GM18511 (cell line): ENCODE results near the gene SLC8A1.

Experiments used
- ATAC-seq: cut with Tn5 transposase; IDR thresholded peaks from one replicate; pipeline ENCODE4 v1.9.1; 2021; ENCODE audit warnings: mild to moderate bottlenecking, moderate library complexity; ENCODE audit not compliant: unreplicated experiment

SLC8A1 gene

DNA sequence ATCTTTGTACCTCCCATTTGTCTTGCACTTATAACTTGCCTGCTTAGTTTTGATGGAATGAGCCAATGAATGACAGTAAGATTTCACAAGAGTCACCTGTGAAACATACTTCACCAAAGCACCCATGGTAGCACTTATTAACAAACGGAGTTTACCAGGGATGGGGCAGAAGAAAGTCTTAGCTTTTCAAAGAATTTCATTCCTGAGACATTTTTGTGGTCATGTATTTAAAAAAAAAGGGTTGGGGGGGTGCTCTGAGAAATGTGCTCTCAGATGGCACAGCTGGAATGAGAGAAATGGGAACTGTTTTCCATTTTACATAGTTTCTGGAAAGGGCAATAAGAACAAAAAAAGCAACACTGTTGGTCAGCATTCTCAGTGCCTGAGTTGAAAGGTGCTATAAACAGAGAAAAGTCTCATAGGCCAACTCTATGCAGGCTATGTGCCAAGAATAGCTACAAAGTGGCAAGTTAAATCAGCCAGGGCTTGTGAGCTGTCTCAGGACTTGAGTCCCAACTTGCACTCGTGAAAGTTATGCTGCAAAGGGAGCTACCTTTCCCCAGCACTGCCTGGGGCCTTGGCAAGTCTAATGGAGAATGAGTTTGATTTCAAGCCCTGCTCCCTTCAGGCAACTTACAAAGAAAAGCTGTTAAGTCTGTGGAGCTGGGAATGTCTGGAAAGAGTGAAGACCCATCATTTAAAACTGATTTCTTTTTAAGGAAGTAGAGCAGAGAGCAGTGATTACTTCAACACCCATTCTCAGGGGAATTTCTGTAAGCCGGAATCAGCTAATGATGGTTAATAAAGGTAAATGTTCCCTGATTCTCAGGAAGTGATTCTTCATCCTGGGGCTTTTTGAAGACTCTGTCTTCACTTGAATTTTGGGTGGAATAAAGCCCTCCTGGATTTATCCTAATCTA, 170.6 kb downstream of the SLC8A1 start:
- peak; percentile 86 for ATAC-seq

DNA sequence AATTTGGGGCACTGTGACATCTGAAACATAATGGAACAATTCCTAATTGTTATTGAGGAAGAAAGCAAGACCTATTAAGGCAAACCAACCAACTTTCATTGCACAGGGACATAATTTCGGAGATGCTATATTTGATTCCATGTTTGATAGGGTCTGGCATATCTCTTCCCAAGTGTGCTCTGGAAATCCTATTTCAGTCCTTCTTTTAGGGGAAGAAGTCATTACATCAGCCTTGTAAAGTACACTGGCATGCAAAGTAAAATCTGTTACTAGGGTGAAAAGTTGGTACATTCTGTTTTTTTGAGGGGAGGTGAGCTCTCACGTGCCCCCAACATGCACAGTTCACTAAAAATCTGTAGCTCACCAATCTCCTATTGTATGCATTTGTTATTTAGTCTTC, 172.4 kb downstream of the SLC8A1 start:
- no peak for ATAC-seq

DNA sequence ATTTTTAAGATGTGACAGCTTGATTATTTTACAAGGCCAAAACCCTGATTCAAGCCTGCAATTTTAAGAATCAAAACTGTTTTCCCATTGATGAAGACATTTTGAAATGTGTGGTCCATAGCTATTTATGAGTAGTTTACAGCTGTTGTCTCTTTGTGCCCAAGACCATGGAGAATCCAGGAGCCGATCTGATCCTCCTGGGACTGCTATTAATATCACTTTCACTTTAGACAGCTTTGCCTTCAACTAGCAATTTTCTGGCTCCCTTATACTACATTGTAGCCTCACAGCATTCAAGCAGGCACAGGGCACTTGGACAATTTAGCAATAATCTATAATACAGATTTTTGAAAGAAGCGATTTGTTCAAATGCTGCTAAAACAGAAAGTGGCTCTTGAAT, 172.9 kb downstream of the SLC8A1 start:
- ATAC-seq, result no peak

DNA sequence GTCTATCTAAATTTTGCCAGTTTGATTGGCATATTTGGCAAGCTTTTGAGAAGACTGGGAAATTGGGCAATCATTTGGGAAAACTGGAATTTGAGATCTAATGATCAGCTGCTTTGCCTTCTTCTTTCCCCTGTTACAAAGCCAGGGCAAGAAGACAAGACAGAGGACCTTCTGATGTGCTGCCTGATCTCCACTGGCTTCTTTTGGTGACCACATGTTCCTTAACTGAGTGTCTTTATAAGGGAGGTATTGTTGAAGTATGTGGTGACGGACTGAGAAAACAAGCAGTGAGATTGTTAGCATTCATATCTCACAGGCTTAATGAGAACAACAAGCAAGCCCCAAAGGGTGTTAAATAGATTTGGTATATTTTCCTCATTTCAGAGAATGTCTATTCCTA, 175.8 kb downstream of the SLC8A1 start:
- no peak for ATAC-seq

DNA sequence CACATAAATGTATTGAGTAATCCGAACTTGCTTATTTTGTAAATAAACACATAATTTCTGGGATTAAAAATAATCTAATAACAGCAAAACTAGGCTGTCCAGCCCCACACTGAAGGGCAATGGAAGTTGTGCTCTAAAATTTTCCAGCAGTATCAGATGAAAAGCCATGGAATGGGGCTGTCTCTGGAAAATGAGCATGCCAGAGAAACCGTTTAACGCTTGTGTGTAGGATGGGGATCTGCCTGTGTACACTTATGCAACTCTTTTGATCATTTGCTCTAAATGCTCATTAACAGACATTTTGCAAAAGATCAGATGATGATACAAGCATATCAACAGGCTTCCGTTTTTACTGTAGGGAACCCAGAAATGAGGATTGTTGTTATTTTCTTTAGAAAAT, 177.6 kb downstream of the SLC8A1 start:
- no peak for ATAC-seq

DNA sequence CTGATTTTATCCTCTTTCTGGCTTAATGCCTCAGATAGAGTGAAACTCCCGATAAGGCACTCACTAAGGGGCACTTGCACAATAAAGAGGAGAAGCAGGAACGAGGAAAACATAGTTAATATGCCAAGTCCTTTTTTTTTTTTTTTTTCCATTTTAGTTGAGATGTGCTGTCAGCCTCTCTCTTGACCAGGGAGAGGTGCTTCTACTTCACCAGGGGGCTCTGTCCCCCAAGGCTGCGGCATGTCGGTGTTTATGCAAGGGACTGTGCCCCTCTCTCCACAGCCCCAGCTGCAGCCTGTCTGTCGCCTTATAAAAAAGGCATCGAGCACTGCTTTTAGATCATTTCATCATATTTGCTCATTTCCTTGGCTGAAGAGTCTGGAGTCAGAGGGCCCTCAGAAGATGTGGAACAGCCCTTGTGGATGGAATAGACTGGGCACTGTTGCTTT, 178.1 kb downstream of the SLC8A1 start:
- no peak for ATAC-seq

DNA sequence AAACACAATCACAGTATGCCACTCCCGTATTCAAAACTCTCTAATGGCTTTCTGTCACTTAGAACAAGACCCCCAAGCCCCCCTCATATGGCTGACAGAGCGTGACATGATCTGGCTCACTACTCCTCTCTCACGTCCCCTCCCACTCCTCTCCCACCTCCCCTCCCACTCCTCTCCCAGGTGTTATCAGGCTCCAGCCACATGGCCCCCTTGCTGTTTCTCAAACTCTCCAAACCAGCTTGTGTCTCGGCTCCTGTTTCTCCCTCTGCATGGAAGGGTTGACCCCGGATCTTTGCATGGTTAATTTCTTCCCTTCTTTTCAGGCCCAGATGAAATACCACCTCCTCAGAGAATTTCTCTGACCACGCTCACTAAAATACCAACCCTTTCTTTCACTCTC, 180.8 kb downstream of the SLC8A1 start:
- ATAC-seq, result no peak

DNA sequence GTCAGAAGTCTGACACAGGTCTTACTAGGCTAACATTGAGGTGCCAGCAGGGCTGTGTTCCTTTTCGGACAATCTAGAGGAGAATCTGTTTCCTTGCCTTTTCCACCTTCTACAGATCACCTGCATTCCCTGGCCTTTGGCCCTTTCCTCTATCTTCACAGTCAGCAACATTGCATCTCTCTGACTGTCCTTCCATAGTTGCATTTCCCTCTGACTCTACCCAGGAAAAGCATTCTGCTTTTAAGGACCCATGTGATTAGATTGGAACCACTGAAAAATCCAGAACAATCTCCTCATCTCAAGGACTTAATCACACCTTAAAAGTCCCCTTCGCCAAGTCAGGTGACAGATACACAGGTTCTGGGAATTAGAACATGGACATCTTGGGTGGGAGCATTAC, 181.5 kb downstream of the SLC8A1 start:
- no peak for ATAC-seq

DNA sequence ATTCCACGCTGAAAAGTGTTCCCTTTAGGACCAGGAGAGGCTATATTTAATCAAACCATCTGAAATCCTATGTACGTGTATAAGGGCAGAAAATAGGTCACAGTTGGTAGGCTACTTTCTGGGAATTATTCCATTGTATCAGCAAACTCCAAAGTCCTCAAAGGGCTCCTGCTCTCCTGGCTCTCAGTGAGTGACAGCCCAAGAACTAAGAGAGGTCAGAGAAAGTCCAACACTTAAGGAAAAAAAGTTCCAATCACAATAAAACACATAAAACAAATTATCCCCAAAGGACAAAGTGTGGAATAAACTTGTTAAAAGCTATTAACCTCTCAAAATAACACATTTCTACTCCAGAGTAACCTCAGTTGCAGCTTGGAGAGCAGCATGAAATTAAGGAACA, 183.3 kb downstream of the SLC8A1 start:
- no peak for ATAC-seq

DNA sequence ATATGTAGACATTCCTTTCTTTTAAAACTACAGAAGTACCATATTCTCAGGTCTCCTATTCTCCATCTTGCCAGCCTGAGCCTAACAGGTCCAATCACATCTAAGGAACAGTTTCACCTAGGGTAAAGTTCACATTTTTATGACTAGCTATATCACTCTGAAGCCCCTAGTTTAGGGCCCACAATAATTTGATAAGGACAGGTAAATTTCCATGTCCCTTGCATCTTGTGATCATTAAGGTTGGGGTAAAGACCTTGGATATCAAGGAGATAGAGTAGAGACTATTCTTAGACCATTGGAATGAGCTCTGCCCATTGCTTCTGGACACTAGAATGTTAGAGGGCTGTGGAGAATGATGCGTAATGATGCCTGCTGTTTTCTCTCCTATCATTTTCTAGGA, 185.7 kb downstream of the SLC8A1 start:
- ATAC-seq, result no peak

DNA sequence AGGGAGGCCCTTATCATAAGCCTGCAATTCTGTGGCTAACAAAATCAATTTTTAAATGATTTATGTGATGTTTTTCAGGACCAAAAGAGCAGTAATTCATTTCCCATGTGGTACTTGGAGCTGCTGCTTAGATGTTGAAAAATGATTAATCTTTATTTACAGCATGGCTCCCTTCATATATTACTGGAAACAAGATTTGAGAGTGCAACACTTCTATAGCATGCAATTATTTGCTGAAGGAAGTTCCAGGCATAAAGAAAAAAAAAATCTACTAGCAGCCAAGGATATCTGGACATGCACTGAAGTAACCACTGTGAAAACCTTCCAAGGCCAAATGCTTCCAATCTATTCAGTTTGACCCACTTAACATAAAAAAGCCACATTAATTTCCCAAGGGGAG, 186.3 kb downstream of the SLC8A1 start:
- ATAC-seq, result no peak

DNA sequence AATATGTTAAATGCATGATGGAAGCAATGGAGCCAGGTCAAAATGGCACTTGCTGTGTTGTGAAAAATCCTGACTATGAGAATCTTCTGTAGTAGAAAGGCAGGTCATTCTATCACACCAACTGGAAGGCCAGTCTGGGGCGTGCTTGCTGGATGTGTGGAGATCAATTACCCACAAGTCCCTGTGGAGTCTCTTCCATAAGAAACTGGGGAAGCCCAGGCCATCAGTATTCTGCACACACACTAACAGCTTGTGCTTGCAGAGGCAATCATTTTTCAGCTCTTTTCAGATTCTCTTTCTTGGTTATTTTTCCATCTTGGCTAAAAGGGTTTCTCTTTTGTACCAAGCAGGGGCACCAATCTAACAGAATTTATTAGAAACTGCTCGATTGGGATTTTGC, 190.8 kb downstream of the SLC8A1 start:
- ATAC-seq, result no peak

DNA sequence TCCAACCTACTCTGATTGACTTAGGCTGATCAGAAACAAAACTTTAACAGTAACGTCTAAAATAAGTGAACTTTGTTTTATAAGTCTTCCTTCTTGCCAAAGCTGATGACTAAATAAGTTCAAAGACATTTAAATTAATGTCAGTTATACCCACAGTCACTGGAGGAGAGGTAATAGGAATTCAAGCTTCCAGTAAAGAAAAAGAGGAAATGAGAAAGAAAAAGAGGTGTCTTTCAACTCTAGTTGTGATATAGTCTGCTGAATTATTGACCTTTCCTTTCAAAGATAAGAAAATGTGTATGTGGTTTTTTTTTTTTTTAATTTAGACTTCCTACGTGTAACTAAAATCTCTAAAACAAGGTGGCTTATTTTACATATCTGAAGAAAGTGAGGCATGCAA, 191.5 kb downstream of the SLC8A1 start:
- ATAC-seq, result peak; percentile 56

DNA sequence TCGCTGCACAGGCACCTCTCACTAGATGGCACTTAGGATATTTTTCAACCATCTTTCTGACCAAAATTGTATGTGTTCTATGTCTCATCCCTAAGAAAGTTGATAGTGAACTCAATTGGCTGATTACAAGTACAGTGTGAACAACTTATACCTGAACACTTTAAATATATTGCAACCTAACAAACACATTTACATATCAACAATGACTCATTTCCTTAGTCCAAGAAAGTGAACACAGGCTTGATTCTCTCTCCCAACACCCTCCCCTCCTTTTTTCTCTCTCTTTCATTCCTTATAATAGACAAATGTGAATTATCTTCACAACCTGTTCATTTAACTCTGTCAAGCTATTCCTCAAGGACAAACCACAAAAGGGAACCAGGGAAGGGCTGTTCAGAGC, 192.0 kb downstream of the SLC8A1 start:
- ATAC-seq, result peak; percentile 34

DNA sequence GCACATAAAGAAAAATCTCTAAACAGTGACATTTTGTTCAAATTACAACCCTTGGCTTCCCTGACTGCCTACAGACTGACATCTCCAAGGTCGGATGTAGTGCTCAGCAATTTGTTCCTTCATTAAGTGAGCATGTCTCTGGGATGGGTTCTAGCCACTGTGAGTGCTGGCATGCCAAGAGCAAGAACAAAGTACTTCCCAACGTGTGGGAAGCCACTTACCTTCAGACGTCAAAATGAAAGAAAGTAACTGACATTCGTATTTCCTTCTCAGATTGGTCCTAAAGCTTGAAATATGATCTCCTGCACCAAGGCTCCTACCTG, 193.8 kb downstream of the SLC8A1 start:
- no peak for ATAC-seq

DNA sequence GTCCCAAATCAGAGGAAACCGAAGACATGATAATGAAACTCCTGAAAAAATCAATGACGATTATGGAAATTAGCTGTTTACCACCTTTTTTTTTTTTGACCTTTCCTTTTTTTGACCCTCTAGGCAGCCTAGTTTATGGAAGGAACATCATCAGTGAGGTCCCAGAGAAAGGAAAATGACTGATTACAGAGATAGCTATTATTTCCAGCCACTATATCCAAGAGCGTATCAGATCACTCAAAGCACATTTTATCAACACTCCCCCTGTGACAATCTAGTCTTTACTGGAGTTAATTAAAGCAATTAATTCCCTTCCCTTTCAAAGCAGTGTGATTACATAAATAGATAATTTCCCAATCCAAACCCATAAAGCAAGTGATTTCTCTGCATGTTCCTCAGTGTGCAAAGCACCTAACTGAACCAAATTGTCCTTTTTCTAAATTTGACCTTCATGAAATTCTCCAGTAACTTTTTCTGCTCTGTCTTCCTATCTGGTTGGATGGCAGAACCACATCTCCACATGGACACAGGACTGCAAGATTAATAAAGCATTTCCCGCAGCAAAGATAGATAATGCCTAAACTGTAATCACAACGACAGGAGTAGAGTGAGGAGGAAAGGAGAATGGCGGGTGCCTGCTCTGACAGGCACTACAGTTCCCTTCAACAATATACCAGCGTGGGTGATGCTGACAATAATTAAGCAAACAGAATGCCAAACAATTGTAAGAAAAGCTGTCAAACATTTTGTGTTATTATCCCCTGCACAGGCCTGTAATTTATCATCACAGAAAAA, 194.4 kb downstream of the SLC8A1 start:
- ATAC-seq, result no peak

DNA sequence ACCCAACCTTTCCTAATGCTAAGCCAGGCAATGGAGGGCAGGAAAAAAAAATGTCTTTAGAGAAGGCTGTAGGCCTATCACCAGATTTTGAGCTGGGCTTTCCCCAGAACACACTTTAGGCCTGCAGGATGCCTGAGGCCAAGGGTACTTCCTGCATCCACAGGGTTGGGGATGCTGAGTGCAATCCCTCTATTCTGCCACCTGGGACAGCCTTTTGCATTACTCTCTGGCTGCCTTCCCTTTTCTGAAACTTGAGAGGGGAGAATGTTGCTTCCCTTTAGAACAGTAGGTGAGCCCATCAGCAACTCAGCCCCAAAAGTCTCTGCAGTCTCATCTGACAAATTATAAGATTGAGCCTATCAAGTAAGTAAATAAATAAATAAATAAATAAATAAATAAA, 195.2 kb downstream of the SLC8A1 start:
- no peak for ATAC-seq

DNA sequence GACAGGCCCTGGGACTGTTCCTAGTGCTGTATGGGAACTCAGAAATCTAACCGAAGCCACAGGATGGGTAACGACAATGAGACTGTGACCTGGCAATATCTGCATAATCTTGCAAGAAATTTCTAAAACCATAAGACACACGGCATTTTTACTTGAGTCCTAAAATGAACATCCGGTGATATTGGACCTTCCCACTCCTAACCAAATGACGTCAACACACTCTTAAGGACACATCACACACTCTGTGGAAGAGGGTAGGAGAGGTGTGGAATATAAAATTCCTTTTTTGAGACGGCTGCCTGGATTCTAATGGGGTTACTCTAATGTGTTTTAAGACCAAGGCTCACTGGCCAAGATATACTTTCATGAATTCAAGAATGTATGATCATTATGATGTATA, 195.9 kb downstream of the SLC8A1 start:
- ATAC-seq, result no peak

DNA sequence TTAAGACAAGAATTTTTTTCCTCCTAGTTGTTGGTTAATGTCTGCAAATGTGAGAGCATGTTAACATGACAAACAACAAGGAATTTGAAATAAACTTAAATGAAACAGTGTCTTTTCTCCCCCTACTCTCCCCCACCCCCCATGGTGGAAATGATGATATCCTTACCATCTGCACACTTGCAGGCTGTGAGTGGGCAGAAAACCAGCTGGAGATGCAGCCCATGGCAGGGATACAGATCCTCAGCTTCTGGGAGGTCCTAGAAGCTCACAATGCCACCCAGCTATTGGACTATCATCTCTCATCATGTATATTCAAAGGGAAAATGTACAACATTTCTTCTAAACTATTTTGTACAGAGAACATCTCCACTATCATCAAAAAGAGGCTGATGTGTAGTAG, 196.8 kb downstream of the SLC8A1 start:
- ATAC-seq, result no peak

DNA sequence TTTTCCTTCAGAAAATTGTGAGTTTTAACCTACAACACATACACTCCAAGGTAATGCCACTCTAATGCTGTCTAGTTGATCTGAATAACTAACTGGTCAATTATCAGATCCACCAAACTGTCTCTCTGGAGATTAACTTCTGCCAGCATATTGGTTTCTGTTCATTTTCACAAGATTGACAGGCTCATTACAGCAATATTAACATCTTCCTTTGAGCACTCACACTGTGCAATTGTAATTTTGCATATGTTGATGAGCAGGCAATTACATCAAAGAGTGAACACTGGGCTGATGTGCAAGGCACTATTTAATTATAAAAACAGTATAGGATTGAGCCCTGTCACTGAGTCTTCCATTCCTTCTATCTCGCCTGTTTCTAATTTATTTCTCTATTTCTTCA, 197.3 kb downstream of the SLC8A1 start:
- no peak for ATAC-seq

DNA sequence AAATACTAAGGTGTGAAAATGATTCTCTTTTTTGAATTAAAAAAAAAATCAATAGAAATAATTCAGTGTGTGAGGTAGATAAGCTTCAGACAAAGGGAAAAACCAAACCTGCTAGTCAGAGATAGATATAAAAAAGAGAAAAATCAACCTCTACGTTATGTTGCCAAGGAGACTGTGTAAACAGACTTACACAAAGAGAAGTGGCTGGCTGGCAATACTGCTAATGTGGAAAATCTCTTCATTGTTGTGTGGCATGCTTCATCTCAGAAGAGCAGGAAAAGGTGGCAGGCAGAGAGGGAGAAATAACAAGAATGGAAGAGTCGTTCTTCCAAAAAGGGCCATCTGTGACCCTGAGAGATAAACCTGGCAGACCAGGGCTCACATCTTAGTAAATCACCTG, 200.8 kb downstream of the SLC8A1 start:
- ATAC-seq, result no peak

DNA sequence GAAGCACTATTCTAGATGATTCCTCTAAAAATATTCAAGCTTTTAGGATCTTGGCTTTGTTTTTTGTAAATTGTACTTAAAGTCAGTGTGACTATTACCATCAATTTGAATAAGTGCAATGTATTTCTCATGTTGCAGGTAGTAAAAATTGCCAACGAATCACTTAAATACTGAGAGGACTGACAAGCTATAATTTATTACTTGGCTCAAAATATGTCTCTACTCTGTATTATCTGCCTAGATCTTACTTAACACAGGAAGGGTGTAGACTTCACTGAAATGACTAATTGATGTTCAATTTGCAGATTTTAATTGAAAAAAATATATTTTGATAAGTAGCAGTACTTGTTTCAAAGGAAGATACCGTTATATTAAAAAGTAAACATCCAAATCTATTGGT, 202.3 kb downstream of the SLC8A1 start:
- ATAC-seq, result no peak
